Stimulated activated CD4-positive, alpha-beta T cell treated with anti-CD3 and anti-CD28 coated beads, Interleukin-1b, Interleukin-23, amount 100 ng/mL, for 4 hours (primary cell): ENCODE measurements around the gene PET100.

Source experiments
- DNase-seq, 2 donors: peaks; one replicate each; pipeline ENCODE4 v3.0.0-alpha.2; 2020; ENCODE audit warnings: low read depth in 2 of 2

PET100 gene

GRCh38 chr19:7612282-7613274 lies 17.0 kb upstream of the PET100 start:
- no peak for DNase-seq

- DNase-seq, result no peak
Measured at GRCh38 chr19:7614859-7615741, 14.5 kb upstream of the PET100 start.

- DNase-seq, result no peak
Measured at GRCh38 chr19:7617172-7617571, 12.4 kb upstream of the PET100 start.

- DNase-seq, result no peak
Measured at GRCh38 chr19:7617735-7618134, 11.9 kb upstream of the PET100 start.

- no peak for DNase-seq
Measured at GRCh38 chr19:7618348-7618747, 11.2 kb upstream of the PET100 start.

- no peak for DNase-seq
Measured at GRCh38 chr19:7618771-7619510, 10.7 kb upstream of the PET100 start.

- DNase-seq, result no peak
Measured at GRCh38 chr19:7619671-7620441, 9.7 kb upstream of the PET100 start.

- DNase-seq, result no peak
Measured at GRCh38 chr19:7620442-7621412, 8.9 kb upstream of the PET100 start.

- no peak for DNase-seq
Measured at GRCh38 chr19:7622933-7623685, 6.5 kb upstream of the PET100 start.

- DNase-seq, result no peak
Measured at GRCh38 chr19:7623725-7624603, 5.6 kb upstream of the PET100 start.

- no peak for DNase-seq
Measured at GRCh38 chr19:7624810-7625209, 4.8 kb upstream of the PET100 start.

- no peak for DNase-seq
Measured at GRCh38 chr19:7625763-7626372, 3.7 kb upstream of the PET100 start.

- no peak for DNase-seq
Measured at GRCh38 chr19:7627166-7627565, 2.4 kb upstream of the PET100 start.

- no peak for DNase-seq
Measured at GRCh38 chr19:7628589-7629311, 843 bp upstream of the PET100 start.

GRCh38 chr19:7631577-7631976 lies 2.0 kb downstream of the PET100 start:
- no peak for DNase-seq

GRCh38 chr19:7632340-7633203 lies 3.0 kb downstream of the PET100 start:
- no peak for DNase-seq
